Measurements from ENCODE around the gene CHD1. TPM values are rescaled to one million over a fixed set of nuclear protein-coding genes. Genes with fewer than 3 reads are reported as not detected.
A peak's percentile ranks its signal among the peaks of the same experiment; 100 is the strongest.

Gene CHD1
- total and polyA plus RNA-seq, 2 of the 13 experiments (the other 11 are each of a cell fraction or from before 2014, with no cell fraction given), result 22.8 to 55.9 TPM

DNA sequence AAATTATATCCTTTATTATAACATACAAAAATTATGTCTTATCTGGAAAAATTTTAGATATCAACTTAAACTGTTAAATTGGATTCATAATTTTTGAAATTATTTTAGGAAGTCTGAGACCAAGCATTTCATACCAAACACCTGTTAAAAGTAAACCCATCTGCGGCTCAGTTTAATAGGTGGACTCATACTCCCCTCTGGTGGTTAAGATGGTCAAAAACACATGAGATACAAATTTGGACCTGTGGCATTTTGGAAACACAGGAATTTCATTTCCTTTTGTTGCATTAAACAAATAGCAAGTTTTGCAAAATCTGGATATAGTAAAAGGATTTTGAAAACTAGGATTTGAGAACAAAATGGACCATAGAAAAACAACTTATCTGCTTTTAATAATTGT is 101.6 kb downstream of the CHD1 start:
- BruUV-seq (replicated peaks), result no TSS peak
- DNase-seq (ENCODE audit: low spot score) (peak; percentile 32), FAIRE-seq (peak; percentile 23), ATAC-seq (peak; percentile 74)
- H3K9ac ChIP-seq (ENCODE audit: insufficient read depth, low read depth, low read length), result no peak overlapping the region
- TF ChIP-seq MIXL1 (CRISPR knock-in tag; IDR thresholded peaks at IDR 0.05) (no peak), SSRP1 (CRISPR knock-in tag; IDR thresholded peaks at IDR 0.05) (no peak), ZNF230 (CRISPR knock-in tag; IDR thresholded peaks at IDR 0.05) (no peak), ZNF720 (CRISPR knock-in tag; IDR thresholded peaks at IDR 0.05) (no peak), ATAD3A (CRISPR knock-in tag; IDR thresholded peaks at IDR 0.05) (no peak), RAD21 (CRISPR knock-in tag; IDR thresholded peaks at IDR 0.05) (peak; percentile 13; the same call in 1 of the 2 replicates), SMC3 (IDR thresholded peaks at IDR 0.05; ENCODE audit: low read length) (peak; percentile 53; the same call in 1 of the 2 replicates), STAG1 (CRISPR knock-in tag; IDR thresholded peaks at IDR 0.05) (peak; percentile 78)
- TF ChIP-seq, protein P1, sequence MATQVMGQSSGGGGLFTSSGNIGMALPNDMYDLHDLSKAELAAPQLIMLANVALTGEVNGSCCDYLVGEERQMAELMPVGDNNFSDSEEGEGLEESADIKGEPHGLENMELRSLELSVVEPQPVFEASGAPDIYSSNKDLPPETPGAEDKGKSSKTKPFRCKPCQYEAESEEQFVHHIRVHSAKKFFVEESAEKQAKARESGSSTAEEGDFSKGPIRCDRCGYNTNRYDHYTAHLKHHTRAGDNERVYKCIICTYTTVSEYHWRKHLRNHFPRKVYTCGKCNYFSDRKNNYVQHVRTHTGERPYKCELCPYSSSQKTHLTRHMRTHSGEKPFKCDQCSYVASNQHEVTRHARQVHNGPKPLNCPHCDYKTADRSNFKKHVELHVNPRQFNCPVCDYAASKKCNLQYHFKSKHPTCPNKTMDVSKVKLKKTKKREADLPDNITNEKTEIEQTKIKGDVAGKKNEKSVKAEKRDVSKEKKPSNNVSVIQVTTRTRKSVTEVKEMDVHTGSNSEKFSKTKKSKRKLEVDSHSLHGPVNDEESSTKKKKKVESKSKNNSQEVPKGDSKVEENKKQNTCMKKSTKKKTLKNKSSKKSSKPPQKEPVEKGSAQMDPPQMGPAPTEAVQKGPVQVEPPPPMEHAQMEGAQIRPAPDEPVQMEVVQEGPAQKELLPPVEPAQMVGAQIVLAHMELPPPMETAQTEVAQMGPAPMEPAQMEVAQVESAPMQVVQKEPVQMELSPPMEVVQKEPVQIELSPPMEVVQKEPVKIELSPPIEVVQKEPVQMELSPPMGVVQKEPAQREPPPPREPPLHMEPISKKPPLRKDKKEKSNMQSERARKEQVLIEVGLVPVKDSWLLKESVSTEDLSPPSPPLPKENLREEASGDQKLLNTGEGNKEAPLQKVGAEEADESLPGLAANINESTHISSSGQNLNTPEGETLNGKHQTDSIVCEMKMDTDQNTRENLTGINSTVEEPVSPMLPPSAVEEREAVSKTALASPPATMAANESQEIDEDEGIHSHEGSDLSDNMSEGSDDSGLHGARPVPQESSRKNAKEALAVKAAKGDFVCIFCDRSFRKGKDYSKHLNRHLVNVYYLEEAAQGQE (IDR thresholded peaks at IDR 0.05; ENCODE audit: borderline replicate concordance in 1 of 2, low read depth in 1 of 2, low read length in 2 of 2), result no peak
- TF ChIP-seq, protein P2, sequence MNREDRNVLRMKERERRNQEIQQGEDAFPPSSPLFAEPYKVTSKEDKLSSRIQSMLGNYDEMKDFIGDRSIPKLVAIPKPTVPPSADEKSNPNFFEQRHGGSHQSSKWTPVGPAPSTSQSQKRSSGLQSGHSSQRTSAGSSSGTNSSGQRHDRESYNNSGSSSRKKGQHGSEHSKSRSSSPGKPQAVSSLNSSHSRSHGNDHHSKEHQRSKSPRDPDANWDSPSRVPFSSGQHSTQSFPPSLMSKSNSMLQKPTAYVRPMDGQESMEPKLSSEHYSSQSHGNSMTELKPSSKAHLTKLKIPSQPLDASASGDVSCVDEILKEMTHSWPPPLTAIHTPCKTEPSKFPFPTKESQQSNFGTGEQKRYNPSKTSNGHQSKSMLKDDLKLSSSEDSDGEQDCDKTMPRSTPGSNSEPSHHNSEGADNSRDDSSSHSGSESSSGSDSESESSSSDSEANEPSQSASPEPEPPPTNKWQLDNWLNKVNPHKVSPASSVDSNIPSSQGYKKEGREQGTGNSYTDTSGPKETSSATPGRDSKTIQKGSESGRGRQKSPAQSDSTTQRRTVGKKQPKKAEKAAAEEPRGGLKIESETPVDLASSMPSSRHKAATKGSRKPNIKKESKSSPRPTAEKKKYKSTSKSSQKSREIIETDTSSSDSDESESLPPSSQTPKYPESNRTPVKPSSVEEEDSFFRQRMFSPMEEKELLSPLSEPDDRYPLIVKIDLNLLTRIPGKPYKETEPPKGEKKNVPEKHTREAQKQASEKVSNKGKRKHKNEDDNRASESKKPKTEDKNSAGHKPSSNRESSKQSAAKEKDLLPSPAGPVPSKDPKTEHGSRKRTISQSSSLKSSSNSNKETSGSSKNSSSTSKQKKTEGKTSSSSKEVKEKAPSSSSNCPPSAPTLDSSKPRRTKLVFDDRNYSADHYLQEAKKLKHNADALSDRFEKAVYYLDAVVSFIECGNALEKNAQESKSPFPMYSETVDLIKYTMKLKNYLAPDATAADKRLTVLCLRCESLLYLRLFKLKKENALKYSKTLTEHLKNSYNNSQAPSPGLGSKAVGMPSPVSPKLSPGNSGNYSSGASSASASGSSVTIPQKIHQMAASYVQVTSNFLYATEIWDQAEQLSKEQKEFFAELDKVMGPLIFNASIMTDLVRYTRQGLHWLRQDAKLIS (CRISPR knock-in tag; IDR thresholded peaks at IDR 0.05), result no peak
- TF ChIP-seq, protein P3, sequence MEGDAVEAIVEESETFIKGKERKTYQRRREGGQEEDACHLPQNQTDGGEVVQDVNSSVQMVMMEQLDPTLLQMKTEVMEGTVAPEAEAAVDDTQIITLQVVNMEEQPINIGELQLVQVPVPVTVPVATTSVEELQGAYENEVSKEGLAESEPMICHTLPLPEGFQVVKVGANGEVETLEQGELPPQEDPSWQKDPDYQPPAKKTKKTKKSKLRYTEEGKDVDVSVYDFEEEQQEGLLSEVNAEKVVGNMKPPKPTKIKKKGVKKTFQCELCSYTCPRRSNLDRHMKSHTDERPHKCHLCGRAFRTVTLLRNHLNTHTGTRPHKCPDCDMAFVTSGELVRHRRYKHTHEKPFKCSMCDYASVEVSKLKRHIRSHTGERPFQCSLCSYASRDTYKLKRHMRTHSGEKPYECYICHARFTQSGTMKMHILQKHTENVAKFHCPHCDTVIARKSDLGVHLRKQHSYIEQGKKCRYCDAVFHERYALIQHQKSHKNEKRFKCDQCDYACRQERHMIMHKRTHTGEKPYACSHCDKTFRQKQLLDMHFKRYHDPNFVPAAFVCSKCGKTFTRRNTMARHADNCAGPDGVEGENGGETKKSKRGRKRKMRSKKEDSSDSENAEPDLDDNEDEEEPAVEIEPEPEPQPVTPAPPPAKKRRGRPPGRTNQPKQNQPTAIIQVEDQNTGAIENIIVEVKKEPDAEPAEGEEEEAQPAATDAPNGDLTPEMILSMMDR (CRISPR knock-in tag; IDR thresholded peaks at IDR 0.05), result peak; percentile 68
- ChIA-PET POLR2A (no interaction called here), CTCF (ENCODE audit: low intra/inter-chr PET ratio, low total read pairs) (interaction anchor here (0.9 kb wide), 2 partner anchors 1293 to 1596 kb away, joined by 3 to 4 read pairs; no protein-coding TSS in a partner anchor)
- no peaks in the 10 kb centered on the region for H3K9me3 ChIP-seq (ENCODE audit: low read length)
- intact Hi-C loops (cut with micrococcal nuclease; ENCODE audit: unreplicated experiment), result loop anchor here (1.0 to 5.0 kb wide), 3 partner anchors 58 to 1530 kb away; no protein-coding TSS in a partner anchor
- H4K20me1 ChIP-seq (ENCODE audit: insufficient read depth, low read length), result no peaks in the 10 kb centered on the region
- WGBS (ENCODE audit: low lambda C conversion rate), result 2% methylated on average over 1 of the region's 1 CpG
- H3K27me3 ChIP-seq (ENCODE audit: control insufficient read depth in 1 of 2, insufficient read depth in 2 of 2, low read length in 2 of 2), result no peaks in the 10 kb centered on the region; a peak in 1 of 5 replicates
- no peaks in the 10 kb centered on the region for H3K79me2 ChIP-seq (ENCODE audit: insufficient read depth, low read length)
- no peaks in the 10 kb centered on the region for H3K4me1 ChIP-seq (ENCODE audit: insufficient read depth, low read length)
- H2AFZ ChIP-seq (ENCODE audit: low read length), result no peak overlapping the region
- H3K36me3 ChIP-seq (replicated peaks in 1 of 2; ENCODE audit: control insufficient read depth in 1 of 2, insufficient read depth in 2 of 2, low read length in 2 of 2), result no peaks in the 10 kb centered on the region
- in situ Hi-C loops (cut with HindIII; ENCODE audit: extremely low pct_ligation_motif_present, low pct_unique_long_range_greater_than_20kb), result loop anchor here (25.0 kb wide), 1 partner anchor 1290 kb away; no protein-coding TSS in a partner anchor
- H3K4me2 ChIP-seq (ENCODE audit: low read depth, low read length), result no peak overlapping the region
- no peak overlapping the region for H3K4me3 ChIP-seq (replicated peaks in 1 of 3; ENCODE audit: insufficient read depth in 1 of 3, low read depth in 2 of 3, low read length in 3 of 3)
- no peak overlapping the region for H3K27ac ChIP-seq (ENCODE audit: extremely low read length, insufficient read depth, low read length)

Measured in HepG2 (cell line).